HCT116 (cell line): ENCODE measurements around the gene ZNF618. TPM values are rescaled to one million over a fixed set of nuclear protein-coding genes. Genes with fewer than 3 reads are reported as not detected.

Source experiments
- ATAC-seq: fragments of 200-7000 bp; cut with Tn5 transposase; 2 replicates; pipeline ENCODE4 v1.9.1; 2020; ENCODE audit warnings: mild to moderate bottlenecking, moderate library complexity
- BruUV-seq: library from RNA; stranded (reverse); fragments of 400-500 nt; replicated peaks from 2 replicates; lab custom pipeline; 2021; lab: Mats Ljungman, UMichigan
- CTCF ChIA-PET: fragments of 300-600 bp; sonication (Branson Sonifier 250); formaldehyde crosslinking; loops from one replicate; lab custom pipeline; 2021; ENCODE audit warnings: antibody characterized with exemption; lab: Charles Lee
- POLR2A ChIA-PET: fragments of 300-600, 350-600 bp; sonication (Branson Sonifier 250); formaldehyde crosslinking; loops from one replicate; lab custom pipeline; 2021; ENCODE audit warnings: antibody characterized with exemption; lab: Charles Lee
- RAD21 ChIA-PET, 2 experiments: fragments of 300-600 bp; sonication (Branson Sonifier 250); formaldehyde crosslinking; loops; one replicate each; lab custom pipeline; 2023; ENCODE audit warnings: low total read pairs in 2 of 2; ENCODE audit not compliant: uncharacterized antibody in 2 of 2, unreplicated experiment in 2 of 2, low non-redundant PET in 1 of 2; lab: Charles Lee
- DNase-seq: peaks from one replicate; pipeline ENCODE4 v3.0.0-alpha.2; 2010; ENCODE audit warnings: low read depth, low spot score
- H2AFZ ChIP-seq: fragments of 200-600 bp; shearing (Covaris generic), sonication (generic); 2 replicates; pipeline ENCODE4 v1.6.1; 2017; ENCODE audit warnings: low read depth, mixed run types, mixed read lengths, antibody characterized with exemption, low read length; ENCODE audit not compliant: poor library complexity, severe bottlenecking
- H3K27ac ChIP-seq: 2 replicates; pipeline ENCODE4 v1.5.1; 2012; ENCODE audit warnings: low read depth, low read length
- H3K27me3 ChIP-seq: fragments of 200-600 bp; sonication (generic); 2 replicates; pipeline ENCODE4 v1.6.1; 2016; ENCODE audit warnings: mixed run types, low read length, mixed read lengths; ENCODE audit not compliant: insufficient read depth
- H3K36me3 ChIP-seq, 2 experiments: fragments of 200-500 bp in 1 of 2; fragments of 200-600 bp in 1 of 2; sonication (Bioruptor generic) in 1 of 2; sonication (generic) in 1 of 2; 2 replicates each; pipeline versions ENCODE4 v1.5.1 to v1.6.1; 2014 to 2016; ENCODE audit warnings: low read length in 2 of 2, inconsistent platforms in 1 of 2, mixed read lengths in 1 of 2, mixed run types in 1 of 2; ENCODE audit not compliant: insufficient read depth in 2 of 2, control insufficient read depth in 1 of 2
- H3K4me1 ChIP-seq, 2 experiments: fragments of 200-600 bp in 1 of 2; sonication (generic) in 1 of 2; 2 replicates each; pipeline versions ENCODE4 v1.5.1 to v1.6.1; 2012 to 2017; ENCODE audit warnings: low read length in 2 of 2, inconsistent platforms in 1 of 2, mild to moderate bottlenecking in 1 of 2, mixed read lengths in 1 of 2, mixed run types in 1 of 2, moderate library complexity in 1 of 2; ENCODE audit not compliant: insufficient read depth in 2 of 2, control insufficient read depth in 1 of 2
- H3K4me2 ChIP-seq: fragments of 200-600 bp; sonication (generic); 2 replicates; pipeline ENCODE4 v1.6.1; 2017; ENCODE audit warnings: mixed run types, low read length, mixed read lengths
- H3K4me3 ChIP-seq, 2 experiments: fragments of 200-600 bp in 1 of 2; sonication (generic) in 1 of 2; replicated peaks in 1 of 2; 2 replicates each; pipeline ENCODE4 v1.5.1; 2011 to 2016; ENCODE audit warnings: low read length in 2 of 2, control low read depth in 1 of 2, low read depth in 1 of 2, mild to moderate bottlenecking in 1 of 2, mixed read lengths in 1 of 2, mixed run types in 1 of 2
- H3K79me2 ChIP-seq: fragments of 200-600 bp; sonication (generic); 2 replicates; pipeline ENCODE4 v1.6.1; 2017; ENCODE audit warnings: mild to moderate bottlenecking, mixed run types, low read length, moderate library complexity, mixed read lengths; ENCODE audit not compliant: insufficient read depth
- H3K9ac ChIP-seq: fragments of 200-600 bp; sonication (generic); 2 replicates; pipeline ENCODE4 v1.6.1; 2016; ENCODE audit warnings: low read length, mixed read lengths
- H3K9me2 ChIP-seq: fragments of 200-600 bp; sonication (generic), shearing (Covaris generic); 2 replicates; pipeline ENCODE4 v1.6.1; 2017; ENCODE audit warnings: mixed run types, mild to moderate bottlenecking, moderate library complexity; ENCODE audit not compliant: insufficient read depth
- H3K9me3 ChIP-seq, 2 experiments: fragments of 200-500 bp in 1 of 2; fragments of 200-600 bp in 1 of 2; sonication (Bioruptor generic) in 1 of 2; sonication (generic) in 1 of 2; 2 replicates each; pipeline ENCODE4 v1.6.1; 2014 to 2017; ENCODE audit warnings: low read length in 2 of 2, mixed read lengths in 2 of 2, inconsistent platforms in 1 of 2, low read depth in 1 of 2, mild to moderate bottlenecking in 1 of 2, mixed run types in 1 of 2, moderate library complexity in 1 of 2; ENCODE audit not compliant: control insufficient read depth in 1 of 2, insufficient read depth in 1 of 2
- H4K20me1 ChIP-seq: fragments of 200-600 bp; sonication (generic), shearing (Covaris generic); 2 replicates; pipeline ENCODE4 v1.6.1; 2017; ENCODE audit warnings: mixed run types, mild to moderate bottlenecking, moderate library complexity; ENCODE audit not compliant: insufficient read depth
- ATF3 ChIP-seq: IDR thresholded peaks from 2 replicates; pipeline ENCODE4 v1.6.1; 2012
- CBX3 ChIP-seq: IDR thresholded peaks from 2 replicates; pipeline ENCODE4 v1.6.1; 2012; ENCODE audit warnings: low read depth
- CEBPB ChIP-seq: IDR thresholded peaks from 2 replicates; pipeline ENCODE4 v1.6.1; 2012; ENCODE audit warnings: low read depth
- EGR1 ChIP-seq: IDR thresholded peaks from 2 replicates; pipeline ENCODE4 v1.6.1; 2012; ENCODE audit warnings: low read depth
- ELF1 ChIP-seq: IDR thresholded peaks from 2 replicates; pipeline ENCODE4 v1.6.1; 2012; ENCODE audit warnings: low read depth, borderline replicate concordance
- EZH2 ChIP-seq: fragments of 200-600 bp; sonication (generic); IDR thresholded peaks from 2 replicates; pipeline ENCODE4 v1.6.1; 2017; ENCODE audit warnings: antibody characterized with exemption, mixed run types
- FOSL1 ChIP-seq: IDR thresholded peaks from 2 replicates; pipeline ENCODE4 v1.6.1; 2012; ENCODE audit warnings: low read depth
- MAX ChIP-seq: IDR thresholded peaks from 2 replicates; pipeline ENCODE4 v1.6.1; 2012
- POLR2A ChIP-seq: IDR thresholded peaks from 2 replicates; pipeline ENCODE4 v1.7.0; 2011; ENCODE audit warnings: borderline replicate concordance; ENCODE audit not compliant: insufficient read depth, insufficient read length; ENCODE audit errors: extremely low read depth
- POLR2AphosphoS5 ChIP-seq: IDR thresholded peaks from 2 replicates; pipeline ENCODE4 v1.6.1; 2011; ENCODE audit warnings: mild to moderate bottlenecking, low read depth, low read length, moderate library complexity
- REST ChIP-seq: IDR thresholded peaks from 2 replicates; pipeline ENCODE4 v1.6.1; 2012; ENCODE audit warnings: low read depth
- SP1 ChIP-seq: IDR thresholded peaks from 2 replicates; pipeline ENCODE4 v1.6.1; 2012; ENCODE audit warnings: low read depth
- SRF ChIP-seq: IDR thresholded peaks from 2 replicates; pipeline ENCODE4 v1.6.1; 2012; ENCODE audit warnings: low read depth
- ZBTB33 ChIP-seq: IDR thresholded peaks from 2 replicates; pipeline ENCODE4 v1.6.1; 2011; ENCODE audit warnings: mild to moderate bottlenecking, low read length, moderate library complexity; ENCODE audit not compliant: insufficient replicate concordance; ENCODE audit errors: extremely low read depth
- intact Hi-C: fragments of 100-400 bp; cut with micrococcal nuclease; formaldehyde crosslinking; loops from 2 replicates; pipeline ENCODE4 v1.10.0; 2022
- total RNA-seq: library from RNA; stranded (reverse); gene quantifications from one replicate; pipeline ENCODE4 v1.2.1, GENCODE V29; 2021; ENCODE audit not compliant: unreplicated experiment

ZNF618 gene
- total RNA-seq, 1 experiment from 2014 or later: 13.5 TPM

DNA sequence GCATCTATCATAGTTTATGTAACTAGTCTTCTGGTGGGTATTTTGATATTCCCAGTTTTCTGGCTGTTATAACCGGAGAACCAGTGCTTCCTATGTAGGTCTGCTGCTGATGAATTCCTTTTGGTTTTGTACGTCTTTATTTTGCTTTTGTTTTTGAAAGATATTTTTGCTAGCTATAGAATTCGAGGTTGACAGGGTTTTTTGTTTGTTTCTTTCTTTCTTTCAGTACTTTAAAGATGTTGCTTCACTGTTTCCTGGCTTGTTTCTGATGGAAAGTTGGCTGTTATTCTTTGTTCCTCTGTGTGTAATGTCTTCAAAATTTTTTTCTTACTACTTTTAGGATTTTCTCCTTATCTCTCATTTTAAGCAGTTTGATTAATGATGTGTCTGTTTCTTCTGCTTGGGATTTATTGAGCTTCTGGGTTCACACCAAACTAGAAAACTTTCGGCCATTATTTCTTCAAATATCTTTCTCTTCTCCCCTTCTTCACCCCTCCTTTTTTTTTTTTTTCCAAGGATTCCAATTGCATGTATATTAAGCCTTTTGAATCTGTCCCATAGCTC lies 27.5 kb downstream of the ZNF618 start:
- TF ChIP-seq SRF (no peak), POLR2A (no peak), SP1 (no peak), MAX (no peak)
- H3K4me3 ChIP-seq: no peak overlapping the region
- no peak overlapping the region for H2AFZ ChIP-seq
- intact Hi-C loops: no loop called here
- CTCF ChIA-PET: no interaction called here
- no peaks in the 10 kb centered on the region for H3K27me3 ChIP-seq
- RAD21 ChIA-PET: no interaction called here
- BruUV-seq: no TSS peak
- no peak for DNase-seq
- ATAC-seq: no peak
- POLR2A ChIA-PET: no interaction called here
- no peak overlapping the region for H3K27ac ChIP-seq
- no peaks in the 10 kb centered on the region for H3K9me2 ChIP-seq
- no peaks in the 10 kb centered on the region for H3K36me3 ChIP-seq
- H3K4me2 ChIP-seq: no peak overlapping the region
- H3K4me1 ChIP-seq: no peaks in the 10 kb centered on the region
- no peaks in the 10 kb centered on the region for H3K79me2 ChIP-seq
- H3K9me3 ChIP-seq: no peaks in the 10 kb centered on the region
- H4K20me1 ChIP-seq: no peaks in the 10 kb centered on the region
- no peak overlapping the region for H3K9ac ChIP-seq

DNA sequence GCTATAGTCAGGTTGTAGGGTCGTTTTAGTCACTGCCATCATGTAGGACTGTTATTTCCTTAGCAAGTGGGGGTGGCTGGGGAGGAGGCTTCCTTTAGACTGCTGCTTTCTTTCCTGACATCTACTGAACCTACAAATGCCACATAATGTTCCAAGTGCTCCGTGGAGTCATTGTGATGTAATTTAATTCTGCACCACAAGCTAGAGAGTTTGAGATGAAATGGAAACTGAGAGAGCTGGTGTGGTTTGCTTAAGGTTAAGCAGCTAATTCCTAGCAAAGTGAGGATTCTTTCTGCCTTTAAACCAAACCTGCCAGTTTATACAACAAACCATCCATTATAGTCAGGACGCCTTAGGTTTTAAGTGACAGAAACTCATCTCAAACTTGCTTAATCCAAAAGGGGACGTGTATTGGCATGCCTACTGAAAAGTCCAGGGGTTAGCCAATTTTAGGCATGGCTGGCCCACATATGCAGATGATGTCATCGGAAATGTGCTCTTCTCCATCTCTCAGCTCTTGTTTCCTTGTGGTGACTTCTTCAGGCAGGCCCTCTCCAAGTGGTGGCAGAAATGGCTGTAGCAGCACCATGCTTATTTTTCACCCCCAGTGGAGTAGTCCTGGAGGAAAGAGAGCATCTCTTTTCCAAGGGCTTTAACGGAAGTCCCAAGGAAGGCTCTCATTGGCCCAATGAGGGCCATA lies 30.5 kb downstream of the ZNF618 start:
- DNase-seq: no peak
- ChIA-PET POLR2A (no interaction called here), CTCF (no interaction called here), RAD21 (no interaction called here)
- TF ChIP-seq POLR2A (no peak), MAX (no peak), ATF3 (no peak), EGR1 (no peak), SP1 (no peak), CEBPB (no peak), EZH2 (no peak), ELF1 (no peak), POLR2AphosphoS5 (no peak), FOSL1 (no peak), CBX3 (no peak), REST (no peak), SRF (no peak), ZBTB33 (no peak)
- Histone ChIP-seq H3K4me2 (no peak overlapping the region), H3K4me1 (no peaks in the 10 kb centered on the region), H4K20me1 (no peaks in the 10 kb centered on the region), H3K9me2 (no peaks in the 10 kb centered on the region), H3K36me3 (no peaks in the 10 kb centered on the region), H3K9me3 (no peaks in the 10 kb centered on the region), H3K27me3 (no peaks in the 10 kb centered on the region), H3K79me2 (no peaks in the 10 kb centered on the region), H3K27ac (no peak overlapping the region), H2AFZ (no peak overlapping the region), H3K4me3 (no peak overlapping the region), H3K9ac (no peak overlapping the region)
- ATAC-seq: no peak
- BruUV-seq: no TSS peak
- intact Hi-C loops: no loop called here
